HG03521 (cell line): Measurements from ENCODE around the gene AMN.
"Not testable (repeated sequence)": the region's sequence is repeated elsewhere in the genome, so short reads cannot be mapped to it uniquely, and the experiment has no call there.

Source experiments
- ATAC-seq: cut with Tn5 transposase; IDR thresholded peaks from one replicate; pipeline ENCODE4 v1.9.1; 2021; ENCODE audit warnings: mild to moderate bottlenecking, moderate library complexity; ENCODE audit not compliant: unreplicated experiment

Gene AMN

GRCh38 chr14:102911991-102912761, 10.3 kb upstream of the AMN start:
- no peak for ATAC-seq

GRCh38 chr14:102913341-102914211, 8.9 kb upstream of the AMN start:
- ATAC-seq = no peak

- ATAC-seq = no peak
Observed at GRCh38 chr14:102914474-102915291, 7.8 kb upstream of the AMN start.

GRCh38 chr14:102915292-102916110, 7.0 kb upstream of the AMN start:
- no peak for ATAC-seq

- ATAC-seq = no peak
Observed at GRCh38 chr14:102916347-102917055, 6.0 kb upstream of the AMN start.

DNA sequence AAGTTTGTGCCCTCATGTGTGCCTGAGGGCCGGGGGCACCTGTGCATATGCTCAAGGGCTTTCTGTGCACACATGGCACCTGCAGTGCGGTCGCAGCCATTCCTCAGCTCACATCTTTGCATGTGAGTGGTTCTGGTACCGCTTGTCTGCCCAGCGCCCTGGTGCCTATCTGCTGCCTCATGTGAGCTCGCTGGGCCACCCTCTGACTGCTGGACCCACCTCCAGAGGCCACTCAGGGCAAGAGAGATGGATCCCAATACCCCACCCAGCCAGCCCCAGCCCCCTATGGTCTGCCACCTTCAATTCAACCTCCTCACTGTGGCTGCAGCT, 5.4 kb upstream of the AMN start:
- no peak for ATAC-seq

GRCh38 chr14:102917469-102918211, 4.8 kb upstream of the AMN start:
- ATAC-seq = no peak

DNA sequence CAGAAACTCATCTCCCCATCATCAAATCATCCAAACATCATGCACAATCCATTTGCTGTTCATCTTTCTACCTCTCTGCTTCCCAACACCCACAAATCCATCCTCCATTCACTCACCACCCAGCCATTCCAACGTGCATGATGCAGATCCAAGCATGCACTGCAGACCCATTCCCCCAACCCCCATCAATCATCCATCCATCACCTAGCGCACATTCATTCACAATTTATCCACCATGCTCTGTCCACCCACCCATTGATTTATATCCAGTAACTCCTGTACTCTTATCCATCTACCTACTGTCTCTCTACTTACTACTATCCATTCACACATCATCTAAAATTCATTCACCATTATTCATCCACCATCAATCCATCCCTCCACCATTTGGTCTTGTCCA, 4.0 kb upstream of the AMN start:
- ATAC-seq = no peak

- no peak for ATAC-seq
Observed at GRCh38 chr14:102920273-102920997, 2.0 kb upstream of the AMN start.

DNA sequence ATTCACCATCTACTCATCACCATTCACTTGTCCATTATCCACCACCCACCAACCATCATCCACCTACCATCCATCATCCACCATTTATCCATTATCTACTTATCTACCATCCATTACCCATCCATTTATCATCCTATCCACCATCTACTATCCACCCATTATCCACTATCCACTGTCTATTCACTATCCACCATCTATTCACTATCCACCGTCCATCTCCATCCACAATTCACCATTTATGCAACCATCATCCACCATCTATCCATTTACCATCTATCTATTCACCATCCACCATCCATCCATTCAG, 1.5 kb upstream of the AMN start:
- no peak for ATAC-seq

DNA sequence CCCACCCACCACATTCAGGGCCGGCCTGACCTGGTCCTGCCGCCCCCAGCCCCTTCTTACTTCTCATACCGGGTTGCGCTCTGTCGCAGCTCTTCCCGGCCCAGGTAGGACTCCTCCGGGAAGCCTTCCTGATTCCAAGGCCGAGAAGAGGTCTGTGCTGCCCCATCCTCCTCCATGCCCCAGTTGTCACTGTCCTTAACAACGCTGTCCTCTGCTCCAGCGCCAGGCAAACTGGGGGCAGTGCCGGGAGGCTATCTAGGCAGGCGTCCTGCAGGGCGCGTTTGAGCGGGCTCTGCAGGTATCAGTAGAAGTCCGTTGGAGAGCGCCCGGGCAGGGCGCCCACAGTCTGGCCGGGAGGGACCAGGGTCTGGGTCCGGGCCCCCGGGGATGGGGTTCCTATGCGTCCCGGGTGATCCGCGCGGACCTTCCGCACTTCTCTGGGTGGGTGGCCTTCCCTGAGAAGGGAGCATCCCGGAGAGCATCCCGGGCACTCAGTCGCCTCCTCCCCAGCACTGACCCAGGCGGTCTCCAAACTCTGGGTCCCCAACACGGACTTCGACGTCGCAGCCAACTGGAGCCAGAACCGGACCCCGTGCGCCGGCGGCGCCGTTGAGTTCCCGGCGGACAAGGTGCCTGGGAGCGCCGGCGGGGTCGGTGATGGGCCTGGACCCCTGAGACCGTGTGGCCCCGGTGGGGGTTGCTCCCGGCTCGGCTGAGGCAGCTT, 900 bp downstream of the AMN start:
- no peak for ATAC-seq

DNA sequence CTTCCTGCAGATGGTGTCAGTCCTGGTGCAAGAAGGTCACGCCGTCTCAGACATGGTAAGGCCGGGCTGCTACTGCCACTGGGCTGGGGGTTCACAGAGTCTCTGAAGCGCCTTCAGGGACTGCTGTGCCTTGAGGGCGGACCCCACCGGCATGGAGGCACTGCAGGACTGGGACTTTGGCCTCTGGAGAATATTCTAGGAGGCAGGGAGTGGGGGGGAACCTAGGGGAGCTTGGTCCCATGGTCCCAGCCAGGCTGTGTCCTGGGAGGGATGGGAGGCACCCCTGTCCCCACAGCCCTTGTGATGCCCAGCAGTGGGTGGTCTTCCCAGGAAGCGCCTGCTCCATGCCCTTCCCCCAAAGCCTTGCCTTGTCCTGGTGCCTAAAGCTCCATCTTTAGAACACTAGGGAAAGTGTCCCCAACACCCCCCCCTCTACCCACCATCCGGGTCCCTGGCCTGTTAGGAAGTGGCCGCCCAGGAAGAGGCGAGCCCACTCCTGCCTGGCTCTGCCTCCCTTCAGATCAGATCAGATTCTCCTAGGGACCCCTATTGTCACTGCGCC, 1.5 kb downstream of the AMN start:
- ATAC-seq = no peak

DNA sequence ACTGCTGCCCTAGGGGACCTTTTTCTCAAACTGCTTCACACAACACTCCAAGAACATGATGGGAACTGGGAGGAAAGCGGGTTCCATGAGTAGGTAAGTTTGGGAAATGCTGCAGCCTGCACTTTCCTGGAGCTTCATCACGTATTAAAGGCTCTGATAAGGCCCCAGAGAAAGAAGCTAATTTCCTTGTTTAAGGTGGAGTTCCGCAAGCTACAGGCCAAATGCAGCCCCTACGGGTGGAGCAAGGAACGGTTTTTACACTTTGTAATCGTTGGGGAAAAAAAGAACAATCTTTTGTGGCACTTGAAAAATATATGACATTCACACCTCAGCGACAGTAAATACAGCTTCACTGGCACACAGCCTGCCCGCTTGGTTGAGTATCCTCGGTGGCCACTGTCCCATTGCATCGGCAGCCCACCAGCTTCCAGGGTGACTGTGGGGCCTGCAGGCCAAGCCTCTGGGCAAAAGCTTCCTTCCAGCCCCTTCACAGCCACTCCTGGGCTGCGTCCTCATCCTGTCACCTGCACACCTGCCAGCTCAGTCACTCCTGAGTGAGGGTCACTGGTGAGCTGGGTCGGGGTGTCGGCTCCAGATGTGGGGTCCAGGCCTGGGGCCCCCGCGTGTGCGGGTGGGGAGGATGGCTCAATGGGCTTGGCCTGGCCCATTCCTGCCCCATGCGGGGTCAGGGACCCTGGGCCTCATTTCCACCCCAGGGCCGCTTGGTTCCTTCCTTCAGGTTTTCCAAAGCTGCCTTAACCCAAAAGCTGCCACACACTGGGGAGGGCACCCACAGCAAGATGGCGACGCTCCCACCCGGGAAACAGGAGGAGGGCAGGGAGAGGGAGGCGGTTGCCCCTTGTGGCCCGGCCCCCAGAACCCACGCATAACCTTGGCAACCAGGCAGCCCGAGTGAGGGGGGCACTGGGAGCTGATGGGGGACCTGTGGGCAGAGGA, 2.4 kb downstream of the AMN start:
- no peak for ATAC-seq

- ATAC-seq = no peak
Observed at GRCh38 chr14:102925646-102926045, 3.2 kb downstream of the AMN start.

GRCh38 chr14:102926104-102926503, 3.6 kb downstream of the AMN start:
- ATAC-seq = no peak

DNA sequence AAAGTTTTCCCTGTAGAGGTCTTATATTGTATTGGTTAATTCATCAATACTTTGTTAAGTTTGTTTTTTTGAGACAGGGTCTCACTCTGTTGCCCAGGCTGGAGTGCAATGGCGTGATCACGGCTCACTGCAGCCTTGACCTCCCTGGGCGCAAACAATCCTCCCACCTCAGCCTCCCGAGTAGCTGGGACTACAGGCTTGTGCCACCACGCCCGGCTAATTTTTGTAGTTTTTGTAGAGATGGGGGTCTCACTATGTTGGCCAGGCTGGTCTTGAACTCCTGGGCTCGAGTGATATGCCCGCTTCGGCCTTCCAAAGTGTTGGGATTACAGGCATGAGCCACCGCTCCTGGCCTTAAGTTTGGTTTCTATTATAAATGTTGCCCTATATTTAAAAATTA, 4.4 kb downstream of the AMN start:
- ATAC-seq = not testable (repeated sequence)
